Measurements from ENCODE around the gene MLH1.
"Not testable (repeated sequence)": the region's sequence is repeated elsewhere in the genome, so short reads cannot be mapped to it uniquely, and the experiment has no call there.

Gene MLH1

DNA sequence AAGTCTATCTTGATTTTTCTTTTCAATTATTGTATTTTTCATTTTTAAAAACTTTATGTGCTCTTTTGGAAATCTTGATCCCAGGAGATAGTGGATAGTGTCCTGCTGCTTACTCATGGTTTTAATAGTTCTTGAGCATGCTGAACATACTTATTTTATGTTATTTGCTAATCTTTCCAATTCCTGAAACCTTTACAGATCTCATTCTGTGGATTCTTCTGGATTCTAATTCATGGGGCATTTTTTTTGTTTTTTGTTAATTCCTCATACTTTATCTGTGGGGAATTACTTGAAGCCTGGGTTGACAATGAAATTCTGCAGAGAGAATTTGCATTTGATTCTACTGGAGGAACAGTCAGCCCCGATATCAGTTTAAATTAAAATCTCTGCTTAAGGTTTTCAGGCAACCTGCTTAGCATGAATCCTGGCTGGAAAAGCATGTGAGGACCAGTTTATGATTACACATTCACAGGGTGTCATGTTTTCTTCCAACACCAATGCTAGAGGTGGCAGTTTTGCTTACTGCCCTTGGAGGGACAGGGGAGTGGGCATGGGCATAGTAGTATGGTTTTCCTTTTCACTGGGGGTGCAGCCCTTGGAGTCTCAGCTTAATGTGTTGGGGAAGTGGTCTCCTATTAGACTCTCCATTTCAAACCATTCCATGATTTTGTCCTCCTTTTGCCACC lies 46.0 kb downstream of the MLH1 start:
- no peak for DNase-seq

DNA sequence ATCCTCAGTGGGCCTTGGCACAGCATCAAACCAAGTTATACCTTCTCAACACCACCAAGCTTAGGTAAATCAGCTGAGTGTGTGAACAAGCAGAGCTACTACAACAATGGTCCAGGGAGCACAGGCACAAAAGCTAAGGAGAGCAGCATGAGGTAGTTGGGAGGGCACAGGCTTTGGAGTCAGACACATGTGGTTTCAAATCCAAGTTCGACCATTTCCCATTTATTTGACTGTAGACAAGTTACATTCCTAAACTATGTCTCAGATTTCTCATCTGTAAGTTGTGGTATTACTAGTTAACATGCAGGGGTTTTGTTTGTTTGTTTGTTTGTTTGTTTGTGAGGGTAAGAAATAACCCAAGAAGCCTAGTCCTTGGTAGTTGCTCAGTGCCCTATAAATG lies 46.9 kb downstream of the MLH1 start:
- DNase-seq, result no peak

DNA sequence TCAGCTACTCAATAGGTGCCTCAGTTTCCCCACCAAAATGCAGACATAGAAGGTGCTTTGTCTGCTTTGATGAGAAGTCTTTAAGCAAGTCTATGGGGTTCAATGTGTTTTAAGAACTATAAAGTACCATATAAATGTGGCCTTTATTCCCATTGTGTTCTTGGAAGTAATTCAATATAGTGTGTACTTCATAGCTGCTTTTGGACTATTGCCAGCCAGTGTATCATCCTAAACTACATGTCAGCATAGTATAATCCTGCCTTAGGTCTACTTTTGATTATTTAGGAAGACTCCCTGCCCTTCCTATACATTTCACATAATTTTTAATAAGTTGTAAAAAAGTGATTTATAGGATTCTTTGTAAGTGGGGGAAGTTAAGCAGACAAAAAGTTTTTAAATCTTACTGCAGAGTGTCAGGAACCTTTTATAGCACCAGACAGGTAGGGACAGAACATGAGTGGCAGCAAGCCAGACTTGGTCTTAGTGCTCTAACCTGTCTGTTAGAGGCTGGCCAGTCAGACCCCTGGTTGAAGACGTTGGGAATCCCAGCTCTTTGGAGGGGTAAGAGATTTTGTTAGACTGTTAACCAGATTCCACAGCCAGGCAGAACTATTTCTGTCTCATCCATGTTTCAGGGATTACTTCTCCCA lies 48.4 kb downstream of the MLH1 start:
- no peak for DNase-seq

DNA sequence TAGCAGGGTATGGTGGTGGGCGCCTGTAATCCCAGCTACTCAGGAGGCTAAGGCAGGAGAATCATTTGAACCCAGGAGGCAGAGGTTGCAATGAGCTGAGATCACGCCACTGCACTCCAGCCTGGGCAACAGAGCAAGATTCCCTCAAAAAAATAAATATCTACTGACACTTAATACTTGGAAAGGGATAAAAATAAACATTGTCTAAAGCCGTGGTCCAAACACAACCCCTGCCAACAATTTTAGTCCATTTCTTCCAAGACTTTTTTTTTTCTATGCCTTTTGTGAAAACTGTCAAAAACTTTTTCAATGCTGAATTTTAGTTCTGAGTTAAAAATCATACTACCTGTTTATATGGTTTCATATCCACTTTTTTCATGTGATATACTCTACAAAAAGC lies 49.4 kb downstream of the MLH1 start:
- DNase-seq, result not testable (repeated sequence)

DNA sequence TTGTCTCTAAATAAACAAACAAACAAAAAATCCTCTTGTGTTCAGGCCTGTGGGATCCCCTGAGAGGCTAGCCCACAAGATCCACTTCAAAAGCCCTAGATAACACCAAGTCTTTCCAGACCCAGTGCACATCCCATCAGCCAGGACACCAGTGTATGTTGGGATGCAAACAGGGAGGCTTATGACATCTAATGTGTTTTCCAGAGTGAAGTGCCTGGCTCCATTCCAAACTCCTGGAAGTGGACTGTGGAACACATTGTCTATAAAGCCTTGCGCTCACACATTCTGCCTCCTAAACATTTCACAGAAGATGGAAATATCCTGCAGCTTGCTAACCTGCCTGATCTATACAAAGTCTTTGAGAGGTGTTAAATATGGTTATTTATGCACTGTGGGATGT lies 57.0 kb downstream of the MLH1 start:
- DNase-seq, result no peak

DNA sequence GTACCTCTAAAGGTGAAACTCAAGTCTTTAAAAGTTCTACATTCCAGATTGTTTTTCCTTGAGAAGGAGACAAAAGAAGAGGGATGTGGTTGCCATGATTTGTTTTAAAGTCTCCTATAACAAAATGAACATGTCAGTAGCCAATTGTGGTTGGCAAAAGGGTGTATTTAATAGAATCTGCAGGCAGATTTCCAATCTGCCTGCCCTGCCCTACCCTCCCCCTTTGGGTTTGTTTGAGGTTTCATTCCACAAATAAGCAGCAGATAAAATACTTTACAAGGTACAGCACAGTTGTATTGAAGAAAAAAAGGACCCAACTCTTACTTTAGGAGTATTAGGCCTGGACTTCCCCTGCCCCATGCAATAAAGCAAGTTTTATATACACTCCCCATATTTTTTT lies 59.5 kb downstream of the MLH1 start:
- DNase-seq, result no peak

DNA sequence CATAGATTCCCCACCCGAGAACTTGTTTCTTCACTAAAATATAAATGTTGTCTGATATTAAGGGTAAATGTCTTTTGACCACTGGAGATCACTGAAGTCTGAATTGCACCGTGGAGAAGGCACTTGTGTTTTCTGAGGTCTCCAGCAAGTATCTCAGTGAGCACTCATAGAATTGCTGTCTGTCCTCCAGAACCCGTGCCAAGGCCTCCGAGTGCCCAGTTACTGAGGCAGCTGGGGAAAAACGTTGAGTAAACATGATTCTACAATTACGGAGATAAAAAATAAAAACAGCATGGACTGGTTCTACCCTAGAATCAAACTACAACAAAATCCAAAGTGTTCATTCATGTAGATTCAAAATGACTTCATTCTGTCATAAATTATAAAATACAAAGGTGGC lies 60.0 kb downstream of the MLH1 start:
- no peak for DNase-seq

DNA sequence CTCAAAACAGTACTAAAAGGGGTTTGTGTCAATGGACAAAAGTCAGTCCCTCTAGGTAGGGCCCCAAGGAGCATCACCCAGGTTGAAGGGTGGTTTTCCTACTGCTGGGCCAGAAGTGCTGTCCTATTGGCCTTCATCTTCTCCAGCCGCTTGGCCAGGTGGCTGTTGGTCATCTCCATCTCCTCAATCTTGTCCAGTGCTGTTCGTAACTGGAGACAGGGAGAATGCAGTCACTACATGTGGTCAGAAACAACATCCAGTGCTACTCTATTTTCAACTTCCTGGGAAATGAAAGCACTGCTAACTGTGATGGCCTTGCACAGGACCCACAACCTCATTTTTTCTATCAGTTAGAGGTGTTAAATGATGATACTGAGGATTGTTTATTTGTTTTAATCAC lies 60.4 kb downstream of the MLH1 start:
- DNase-seq, result no peak

DNA sequence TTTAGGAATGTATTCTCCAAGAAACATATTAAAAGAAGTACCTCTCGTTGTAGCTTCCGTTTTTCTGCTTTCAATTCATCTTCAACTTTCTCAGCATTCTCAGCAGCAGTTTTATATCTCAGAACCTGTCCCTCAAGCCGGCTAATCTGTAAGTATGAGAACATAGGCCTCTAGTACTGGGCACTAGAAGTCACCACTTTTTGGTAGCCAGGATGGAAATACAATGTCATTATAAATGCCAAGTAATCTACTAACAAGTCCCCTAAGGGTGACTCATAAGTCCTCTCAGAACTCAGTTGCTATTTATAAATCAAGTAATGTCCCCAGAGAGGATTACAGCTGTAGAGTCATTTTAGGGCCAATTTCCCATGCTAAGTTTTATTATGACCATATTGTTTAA lies 61.1 kb downstream of the MLH1 start:
- no peak for DNase-seq

DNA sequence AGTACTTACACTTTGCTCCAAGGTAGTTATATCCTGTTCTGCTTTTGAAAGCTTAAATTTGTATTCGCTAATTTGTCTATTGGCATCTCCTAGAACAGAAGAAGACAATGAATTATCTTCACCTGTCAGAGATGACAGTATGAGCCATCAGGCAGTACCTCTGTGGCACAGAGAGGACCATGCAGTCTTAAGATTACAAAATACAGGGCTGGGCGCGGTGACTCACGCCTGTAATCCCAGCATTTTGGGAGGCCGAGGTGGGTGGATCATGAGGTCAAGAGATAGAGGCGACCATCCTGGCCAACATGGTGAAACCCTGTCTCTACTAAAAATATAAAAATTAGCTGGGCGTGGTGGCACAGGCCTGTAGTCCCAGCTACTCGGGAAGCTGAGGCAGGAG lies 61.8 kb downstream of the MLH1 start:
- not testable (repeated sequence) for DNase-seq

DNA sequence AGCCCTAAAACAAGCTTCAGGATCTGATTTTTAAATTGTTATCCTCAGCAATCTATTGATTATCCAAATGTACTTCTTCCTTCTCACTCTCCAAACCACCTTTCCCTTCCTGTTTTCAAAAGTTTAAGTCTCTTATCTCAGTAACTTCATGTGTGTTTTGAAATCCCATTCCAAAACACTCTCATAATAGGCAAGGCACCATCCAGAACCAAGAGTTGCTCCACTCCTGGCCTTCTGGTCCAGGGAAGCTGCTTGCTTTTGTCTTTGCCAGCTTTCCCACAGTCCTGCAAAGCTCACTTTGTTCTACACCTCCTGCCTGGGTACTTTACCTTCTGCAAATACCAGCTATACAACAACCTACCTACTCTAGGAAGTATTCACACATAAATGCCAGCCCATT lies 63.5 kb downstream of the MLH1 start:
- DNase-seq, result no peak

DNA sequence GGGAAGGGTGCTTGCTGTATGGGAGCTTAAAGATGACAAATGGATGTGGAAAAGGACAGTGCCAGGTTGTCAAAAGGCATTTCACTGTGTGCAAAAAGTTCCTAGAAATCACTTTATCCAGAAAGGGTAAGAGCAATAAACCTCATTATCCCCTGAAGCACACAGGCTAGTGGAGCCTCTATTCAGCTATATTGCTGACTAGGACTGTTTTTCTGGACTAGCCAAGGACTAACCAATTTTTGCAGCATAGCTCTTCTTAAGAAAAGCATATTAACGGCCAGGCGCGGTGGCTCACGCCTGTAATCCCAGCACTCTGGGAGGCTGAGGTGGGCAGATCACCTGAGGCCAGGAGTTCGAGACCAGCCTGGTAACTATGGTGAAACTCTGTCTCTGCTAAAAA lies 64.8 kb downstream of the MLH1 start:
- DNase-seq, result no peak

DNA sequence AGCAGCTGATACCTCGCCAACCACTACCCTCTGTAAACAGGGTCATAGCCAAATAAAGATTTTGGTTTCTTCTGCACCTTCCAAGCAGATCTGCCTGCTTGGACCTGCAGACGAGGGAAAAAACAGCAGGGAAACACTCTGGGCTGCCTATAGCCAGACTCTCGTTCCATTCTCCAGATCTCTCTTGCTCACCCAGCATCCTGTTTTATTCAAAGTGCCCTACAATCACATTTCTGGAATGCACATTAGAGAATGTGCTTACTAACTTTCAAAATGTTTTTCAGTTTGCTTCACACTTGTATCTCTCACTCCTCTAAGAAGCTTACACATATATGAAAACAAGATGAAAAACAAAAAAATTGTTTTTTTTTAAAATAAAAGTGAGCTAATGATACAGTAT lies 71.4 kb downstream of the MLH1 start:
- no peak for DNase-seq

DNA sequence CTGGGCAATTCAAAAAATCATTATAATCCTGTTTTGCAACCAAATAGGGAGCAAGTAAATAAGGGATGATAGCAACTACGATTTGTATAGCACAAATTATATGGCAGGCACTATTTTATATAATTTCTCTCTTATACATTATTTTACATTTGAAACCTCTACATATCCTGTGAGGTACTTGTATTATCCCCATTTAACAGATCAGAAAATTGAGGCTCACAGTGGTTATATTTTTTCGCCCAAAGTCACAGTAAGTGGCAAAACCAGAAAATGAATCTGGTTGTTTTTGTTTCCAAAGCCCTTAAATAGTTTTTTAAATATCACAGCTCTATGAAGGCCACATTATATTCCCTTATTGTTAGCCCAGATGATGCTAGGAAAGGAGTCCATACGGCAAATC lies 74.3 kb downstream of the MLH1 start:
- no peak for DNase-seq

DNA sequence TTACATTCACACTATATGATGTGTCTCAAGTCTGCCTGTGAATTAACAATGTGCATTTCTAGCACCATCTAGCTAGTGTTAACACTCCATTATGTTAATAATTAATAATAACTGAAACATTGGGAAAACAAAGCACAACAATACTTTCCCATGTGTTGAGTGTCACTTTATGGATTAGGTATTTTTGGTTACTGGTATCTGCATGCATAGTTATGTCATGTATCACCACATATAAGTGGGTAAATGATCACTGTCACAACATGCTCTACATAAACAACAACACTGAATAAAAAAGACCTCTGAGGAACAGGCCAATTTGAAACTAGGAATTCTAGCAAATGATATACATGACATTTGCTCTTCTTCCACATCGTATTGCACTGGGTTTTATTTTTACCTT lies 74.7 kb downstream of the MLH1 start:
- no peak for DNase-seq

DNA sequence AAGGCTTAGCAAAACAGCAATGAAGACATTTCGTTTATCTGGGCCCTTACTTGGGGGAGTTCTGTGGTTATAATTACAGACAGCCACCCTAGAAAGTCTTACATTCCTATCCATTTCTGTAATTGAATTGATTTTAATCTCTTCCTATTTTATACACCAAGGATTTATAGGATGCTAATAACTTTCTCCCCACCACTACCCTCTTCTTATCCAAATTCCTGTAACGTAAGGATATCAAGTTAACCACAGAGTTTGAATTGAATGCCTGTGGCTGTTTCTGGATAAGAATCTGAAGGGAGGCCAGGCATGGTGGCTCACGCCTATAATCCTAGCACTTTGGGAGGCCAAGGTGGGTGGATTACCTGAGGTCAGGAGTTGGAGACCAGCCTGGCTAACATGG lies 78.6 kb downstream of the MLH1 start:
- no peak for DNase-seq

DNA sequence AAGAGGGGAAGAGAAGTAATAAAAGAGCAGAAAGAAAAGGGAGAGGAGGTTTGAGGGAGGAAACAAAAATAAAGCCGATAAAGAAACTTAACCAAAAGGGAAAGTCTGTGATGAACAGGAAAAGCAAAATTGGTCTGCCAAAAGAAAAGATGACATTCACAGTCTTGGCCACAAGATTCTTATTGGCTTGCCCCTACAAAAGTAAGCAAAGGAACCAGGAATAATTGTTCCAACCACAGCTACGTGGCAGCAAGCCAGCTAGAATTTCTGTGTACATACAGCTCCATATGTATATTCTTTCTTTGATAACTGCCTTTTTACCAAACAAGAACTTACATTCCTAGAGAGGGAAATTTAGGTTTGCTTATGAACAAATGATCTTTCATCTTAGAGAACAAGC lies 79.6 kb downstream of the MLH1 start:
- DNase-seq, result no peak

DNA sequence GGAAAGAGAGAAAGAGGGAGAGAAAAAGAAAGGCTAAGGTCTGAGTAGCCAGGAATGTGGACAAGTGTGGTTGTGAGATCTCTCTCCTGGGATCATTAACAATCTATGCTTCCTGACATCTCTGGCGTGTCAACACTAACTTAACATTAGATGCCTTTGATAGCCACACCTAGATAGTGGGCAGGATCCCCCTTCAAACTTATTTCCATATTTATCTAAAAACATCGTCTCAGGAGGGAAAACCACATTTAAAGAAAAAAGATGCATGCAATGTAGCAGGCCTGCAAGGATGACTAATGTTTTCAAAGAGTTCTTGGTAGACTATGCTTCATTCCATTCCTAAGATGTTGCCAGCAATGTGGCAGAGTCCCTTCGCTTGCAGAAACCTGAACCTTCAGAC lies 80.9 kb downstream of the MLH1 start:
- DNase-seq, result no peak

DNA sequence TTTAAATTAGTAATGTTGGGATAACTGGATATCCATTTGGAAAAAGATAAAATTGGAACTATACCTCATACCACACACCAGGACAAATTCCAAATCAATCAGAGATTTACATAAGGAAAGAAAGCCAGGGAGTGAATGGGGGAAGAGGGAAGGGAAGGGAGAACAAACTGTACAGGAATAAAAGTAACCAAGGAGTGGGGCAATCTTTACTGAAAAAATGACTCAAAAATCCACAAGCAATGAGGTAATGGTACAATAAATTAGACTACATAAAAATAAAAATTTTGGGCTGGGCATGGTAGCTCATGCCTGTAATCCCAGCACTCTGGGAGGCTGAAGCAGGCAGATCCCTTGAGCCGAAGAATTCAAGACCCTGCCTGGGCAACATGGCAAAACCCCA lies 82.6 kb downstream of the MLH1 start:
- no peak for DNase-seq

DNA sequence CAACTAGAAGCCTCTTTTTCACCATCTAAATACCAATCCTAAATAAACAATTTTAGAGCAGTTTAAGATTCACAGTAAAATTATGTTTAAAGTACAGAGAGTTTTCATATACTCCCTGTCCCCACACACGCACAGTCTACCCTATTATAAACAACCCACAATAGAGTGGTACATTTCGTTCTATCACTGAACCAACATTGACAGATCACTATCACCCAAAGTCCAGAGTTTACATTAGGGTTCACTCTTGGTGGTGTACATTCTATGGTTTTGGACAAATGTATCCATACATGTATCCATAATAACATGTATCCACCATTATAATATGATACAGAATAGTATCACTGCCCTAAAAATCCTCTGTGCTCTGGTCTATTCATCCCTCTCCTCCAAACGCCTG lies 89.0 kb downstream of the MLH1 start:
- DNase-seq, result no peak

DNA sequence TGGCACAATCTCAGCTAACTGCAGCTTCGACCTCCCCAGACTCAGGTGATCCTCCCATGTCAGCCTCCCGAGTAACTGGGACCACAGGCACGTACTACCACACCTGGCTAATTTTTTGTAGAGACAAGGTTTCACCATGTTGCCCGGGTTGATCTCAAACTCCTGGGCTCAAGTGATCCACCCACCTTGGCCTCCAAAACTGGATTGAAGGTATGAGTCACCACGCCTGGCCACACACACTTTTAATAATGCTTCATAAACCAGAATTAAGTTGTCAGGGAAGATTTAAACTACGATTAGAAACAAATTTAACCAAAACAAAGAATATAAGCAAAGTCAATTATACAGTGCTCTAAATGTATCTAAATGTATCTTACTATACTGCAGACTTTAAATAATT lies 93.6 kb downstream of the MLH1 start:
- DNase-seq, result no peak

DNA sequence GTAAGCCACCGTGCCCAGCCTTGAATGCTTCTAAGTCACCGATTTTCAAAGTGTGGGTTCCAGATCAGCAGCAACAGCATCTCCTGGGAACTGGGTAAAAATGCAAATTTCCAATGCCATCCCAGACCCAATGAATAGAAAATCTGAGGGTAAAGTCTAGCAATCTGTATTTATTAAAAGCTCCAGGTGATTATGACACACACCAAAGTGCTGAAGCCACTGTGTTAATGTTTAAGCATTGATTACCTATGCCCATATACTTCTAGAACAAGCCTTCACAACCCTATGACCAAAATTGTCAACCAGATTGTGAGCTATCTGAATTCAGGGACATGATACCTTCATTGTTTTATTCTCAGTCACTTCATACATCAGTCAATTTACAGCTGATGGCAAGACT lies 94.6 kb downstream of the MLH1 start:
- no peak for DNase-seq

DNA sequence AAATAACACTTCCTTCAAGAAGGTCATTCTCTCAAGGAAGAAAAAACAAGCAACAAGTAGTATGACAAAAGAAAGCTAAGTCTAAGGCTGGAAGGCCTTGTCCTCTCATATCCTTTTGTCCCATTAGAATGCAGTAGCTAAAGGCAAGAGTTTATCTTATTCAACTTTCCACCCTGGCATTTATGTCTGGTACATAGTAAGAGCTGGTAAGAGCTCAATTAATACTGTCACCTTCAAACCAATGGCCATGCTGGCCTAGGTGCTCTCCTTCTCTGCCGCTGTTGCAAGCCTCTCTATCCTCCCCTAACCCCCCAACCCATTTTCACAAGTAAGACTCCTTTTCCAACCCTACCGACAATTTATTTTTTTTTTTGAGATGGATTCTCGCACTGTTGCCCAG lies 99.2 kb downstream of the MLH1 start:
- no peak for DNase-seq

DNA sequence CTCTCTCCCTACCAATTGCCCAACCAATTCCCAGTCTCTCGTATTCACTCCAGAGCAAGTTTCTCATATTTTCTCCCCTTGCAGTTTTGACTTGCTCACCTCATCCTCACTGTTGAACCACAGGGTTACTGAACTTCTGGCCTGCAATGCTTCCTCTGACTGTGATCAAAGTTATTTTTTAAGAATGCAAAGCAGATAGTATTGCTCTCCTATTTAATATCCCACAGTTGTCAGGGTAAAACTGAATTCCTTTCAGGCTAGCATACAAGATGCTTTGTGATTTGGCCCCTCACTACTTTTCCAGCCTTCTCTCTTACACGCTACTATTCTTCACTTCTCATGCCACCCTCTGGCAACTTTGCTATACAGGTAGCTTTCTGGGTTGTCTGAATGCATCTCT lies 100.2 kb downstream of the MLH1 start:
- DNase-seq, result no peak

DNA sequence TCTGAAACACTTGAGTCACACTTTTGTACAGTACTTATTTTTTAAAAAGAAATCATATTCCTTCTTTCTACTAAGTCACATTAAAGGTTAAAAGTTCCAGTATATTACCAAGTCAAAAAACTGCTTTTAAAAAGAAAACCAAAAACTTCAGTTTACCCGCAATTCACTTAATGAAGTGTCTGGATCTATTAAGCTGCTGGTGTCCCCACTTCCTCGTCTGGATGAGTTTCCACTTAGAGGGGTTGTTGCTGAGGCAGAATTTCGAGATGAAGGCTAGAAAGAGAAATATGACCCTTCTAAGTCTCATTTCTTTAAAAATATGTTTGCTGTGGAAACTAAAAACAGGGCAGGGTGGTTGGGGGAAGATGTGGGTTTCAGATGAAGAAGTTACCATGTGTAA lies 101.3 kb downstream of the MLH1 start:
- no peak for DNase-seq

Measured in stimulated activated naive CD4-positive, alpha-beta T cell (primary cell).